GM19043 (cell line): Measurements from ENCODE around the gene SPOCD1.
"Not testable (repeated sequence)": the region's sequence is repeated elsewhere in the genome, so short reads cannot be mapped to it uniquely, and the experiment has no call there.

Experiments
- ATAC-seq: cut with Tn5 transposase; IDR thresholded peaks from one replicate; pipeline ENCODE4 v1.9.1; 2021; ENCODE audit warnings: low read depth; ENCODE audit not compliant: unreplicated experiment

The SPOCD1 gene

DNA sequence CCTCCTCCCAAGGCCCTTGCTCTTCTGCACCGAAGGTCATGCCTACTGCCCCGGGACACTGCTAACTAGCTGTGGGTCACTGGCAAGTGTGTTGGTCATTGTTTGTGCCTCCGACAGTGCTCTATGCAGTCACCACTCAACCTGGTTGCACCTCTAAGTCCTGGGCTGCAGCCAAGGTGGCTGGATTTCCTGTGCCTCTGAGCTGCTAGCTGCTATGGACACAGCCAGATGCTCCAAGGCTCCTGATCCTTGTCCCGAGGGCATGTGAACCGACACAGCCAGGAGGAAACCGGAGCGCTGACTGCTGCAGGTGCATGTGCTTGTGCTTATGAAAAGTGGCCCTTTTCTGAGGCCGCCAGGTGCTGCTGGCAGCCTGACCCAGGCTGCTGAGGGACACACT lies 14.7 kb upstream of the SPOCD1 start:
- ATAC-seq = no peak

DNA sequence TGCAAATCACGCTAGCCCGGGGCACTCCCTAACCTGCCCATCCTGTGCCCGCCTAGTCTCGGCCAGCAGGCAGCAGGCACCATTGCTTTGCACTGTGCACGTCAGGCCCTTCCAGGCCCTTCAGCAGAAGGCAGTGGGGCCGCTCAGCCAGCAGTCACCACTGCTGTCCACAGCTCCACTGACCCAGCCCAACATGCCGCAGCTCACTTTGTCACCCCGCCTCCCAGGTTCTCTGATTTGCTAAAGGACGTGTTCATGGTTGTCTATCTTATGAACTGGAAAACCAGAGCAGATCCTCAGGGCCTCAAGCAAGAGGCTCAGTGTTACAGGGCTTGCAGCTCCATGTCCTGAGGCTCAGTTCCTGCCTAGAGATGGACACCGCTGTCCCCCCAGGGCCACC lies 14.2 kb upstream of the SPOCD1 start:
- no peak for ATAC-seq

DNA sequence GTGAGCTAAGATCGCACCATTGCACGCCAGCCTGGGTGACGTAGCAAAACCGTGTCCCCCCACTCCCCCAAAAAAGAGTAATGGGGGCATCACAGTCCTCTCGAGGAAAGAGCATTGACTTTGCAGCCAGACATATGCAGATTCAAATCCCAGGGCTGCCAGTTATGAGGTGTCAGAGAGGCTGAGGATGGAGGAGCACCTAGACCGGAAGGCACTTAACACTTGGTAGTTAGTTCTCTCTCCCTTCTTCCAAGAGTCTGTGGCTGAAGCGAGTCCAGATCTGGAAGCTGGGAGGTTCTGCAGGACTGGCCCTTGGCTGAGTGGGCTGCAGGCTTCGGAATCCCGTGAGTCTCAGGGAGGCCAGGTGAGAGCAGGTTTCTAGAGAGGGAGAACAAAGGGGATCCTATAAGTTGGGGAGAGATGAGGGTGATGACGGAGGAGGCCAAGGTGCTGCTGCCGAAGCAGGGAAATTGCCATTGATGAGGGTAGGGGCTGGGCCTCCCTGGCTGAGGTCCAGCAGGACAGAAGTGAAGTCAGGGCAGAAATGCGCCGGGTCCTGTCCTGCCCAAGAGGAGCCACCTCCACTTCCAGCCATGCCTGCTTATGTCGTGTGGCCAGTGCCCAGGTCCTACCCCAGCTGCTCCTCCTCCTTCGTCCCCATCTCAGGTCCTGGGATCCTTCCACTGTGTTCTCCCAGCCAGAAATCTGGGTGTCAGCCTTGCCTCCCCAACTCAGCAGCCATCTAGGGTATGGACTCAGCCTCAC lies 13.3 kb upstream of the SPOCD1 start:
- no peak for ATAC-seq

DNA sequence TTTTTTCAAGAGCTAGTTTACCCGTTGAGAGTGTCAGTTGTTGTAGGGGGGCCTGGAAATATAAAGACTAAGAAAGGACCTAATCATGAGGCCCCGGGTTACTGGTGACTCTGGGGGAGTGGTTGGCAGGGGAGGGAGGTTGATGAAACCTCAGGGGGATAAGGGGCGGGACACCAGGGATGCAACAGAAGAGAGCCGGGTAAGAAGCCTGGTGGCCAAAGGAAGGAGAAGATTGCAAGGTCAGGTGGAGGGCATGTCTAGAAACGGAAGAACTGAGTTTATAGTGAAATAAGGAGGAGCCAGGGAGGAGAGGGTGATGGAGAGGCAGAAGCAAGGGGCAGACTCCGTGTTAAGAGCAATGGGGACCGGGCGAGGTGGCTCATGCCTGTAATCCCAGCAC lies 12.5 kb upstream of the SPOCD1 start:
- ATAC-seq = no peak

DNA sequence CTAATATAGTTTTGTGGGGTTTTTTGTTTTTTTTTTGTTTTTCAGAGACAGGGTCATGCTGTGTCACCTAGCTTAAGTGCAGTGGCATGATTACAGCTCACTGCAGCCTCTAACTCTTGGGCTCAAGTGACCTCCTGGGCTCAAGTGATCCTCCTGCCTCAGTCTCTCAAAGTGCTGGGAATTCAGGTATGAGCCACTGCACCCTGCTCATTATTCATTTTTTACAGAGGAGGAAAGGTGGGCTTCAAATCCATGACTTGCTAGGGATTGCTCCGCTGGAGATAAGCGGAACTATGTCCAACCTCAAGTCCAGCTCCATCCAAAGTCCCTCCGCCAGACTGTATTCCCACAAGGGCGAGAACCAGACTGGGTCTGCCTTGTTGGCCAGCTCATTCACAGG lies 8.0 kb upstream of the SPOCD1 start:
- ATAC-seq = no peak

DNA sequence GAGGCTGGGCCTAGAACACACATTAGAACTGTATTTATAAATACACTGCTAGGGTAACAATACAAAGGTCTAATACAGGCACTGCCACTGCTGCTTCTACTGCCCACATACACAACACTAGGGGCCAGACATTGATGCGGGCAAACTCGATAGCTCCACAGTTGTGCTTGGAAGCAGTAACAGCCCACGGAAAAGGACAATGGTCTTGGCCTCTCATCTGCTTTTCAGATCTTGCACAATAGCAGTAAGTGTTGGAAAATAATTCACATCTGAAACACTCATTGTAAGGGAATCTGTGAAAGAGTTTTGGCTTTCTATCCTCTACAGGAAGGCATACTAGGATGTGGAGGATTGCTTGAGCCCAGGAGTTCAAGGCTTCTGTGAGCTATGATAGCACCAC lies 6.9 kb upstream of the SPOCD1 start:
- ATAC-seq = no peak

DNA sequence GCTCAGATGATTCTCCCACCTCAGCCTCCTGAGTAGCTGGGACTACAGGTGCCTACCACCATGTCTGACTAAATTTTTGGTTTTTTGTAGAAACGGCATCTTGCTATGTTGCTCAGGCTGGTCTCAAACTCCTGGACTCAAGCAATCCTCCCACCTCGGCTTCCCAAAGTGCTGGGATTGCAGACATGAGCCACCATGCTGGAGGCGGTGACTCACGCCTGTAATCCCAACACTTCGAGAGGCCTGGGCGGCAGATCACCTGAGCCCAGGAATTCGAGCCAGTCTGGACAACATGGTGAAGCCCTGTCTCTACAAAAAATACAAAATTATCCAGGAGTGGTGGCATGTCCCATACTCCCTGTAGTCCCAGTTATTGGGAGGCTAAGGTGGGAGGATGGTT lies 4.4 kb upstream of the SPOCD1 start:
- ATAC-seq = not testable (repeated sequence)

DNA sequence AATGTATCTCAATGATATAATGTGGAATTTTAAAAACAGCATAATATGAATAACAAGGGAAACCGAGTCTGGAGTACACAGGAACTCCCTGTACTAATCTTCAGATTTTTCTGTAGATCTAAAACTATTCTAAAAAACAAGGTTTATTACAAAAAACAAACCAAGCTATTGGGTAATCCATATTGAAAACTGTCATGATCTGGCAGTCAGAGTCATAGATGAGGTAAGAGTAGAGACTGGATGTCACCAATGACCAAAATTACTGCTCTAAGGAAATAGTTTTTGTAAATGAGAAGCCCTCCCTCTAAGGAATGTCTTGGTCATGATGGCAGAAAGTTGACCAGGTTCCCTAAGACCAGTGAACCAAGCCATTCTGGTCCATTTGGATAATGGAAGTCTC lies 2.4 kb upstream of the SPOCD1 start:
- no peak for ATAC-seq

DNA sequence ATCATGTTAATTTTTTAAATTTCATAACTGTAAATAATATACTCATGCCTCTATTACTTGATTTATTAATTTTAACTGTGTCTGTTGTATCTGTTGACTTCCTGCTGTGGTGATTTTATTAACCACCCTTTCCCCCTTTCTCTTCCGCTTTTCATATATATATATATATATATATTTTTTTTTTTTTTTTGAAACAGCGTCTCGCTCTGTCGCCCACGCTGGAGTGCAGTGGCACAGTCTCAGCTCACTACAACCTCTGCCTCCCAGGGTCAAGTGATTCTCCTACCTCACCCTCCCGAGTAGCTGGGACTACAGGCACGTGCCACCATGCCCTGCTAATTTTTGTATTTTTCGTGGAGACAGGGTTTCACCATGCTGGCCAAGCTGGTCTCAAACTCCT lies 1.1 kb upstream of the SPOCD1 start:
- not testable (repeated sequence) for ATAC-seq

DNA sequence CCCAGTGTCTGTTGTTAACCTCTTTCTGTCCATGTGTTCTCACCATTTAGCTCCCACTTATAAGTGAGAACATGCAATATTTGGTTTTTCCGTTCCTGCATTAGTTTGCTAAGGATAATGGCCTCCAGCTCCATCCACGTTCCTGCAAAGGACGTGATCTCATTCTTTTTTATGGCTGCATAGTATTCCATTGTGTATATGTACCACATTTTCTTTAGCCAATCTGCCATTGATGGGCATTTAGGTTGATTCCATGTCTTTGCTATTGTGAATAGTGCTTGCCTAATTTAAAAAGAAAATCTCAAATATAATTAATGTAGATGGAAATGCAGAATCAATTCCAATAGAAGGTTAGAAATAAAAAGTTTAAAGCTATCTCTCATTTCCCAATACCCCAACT lies 679 bp upstream of the SPOCD1 start:
- ATAC-seq = not testable (repeated sequence)

DNA sequence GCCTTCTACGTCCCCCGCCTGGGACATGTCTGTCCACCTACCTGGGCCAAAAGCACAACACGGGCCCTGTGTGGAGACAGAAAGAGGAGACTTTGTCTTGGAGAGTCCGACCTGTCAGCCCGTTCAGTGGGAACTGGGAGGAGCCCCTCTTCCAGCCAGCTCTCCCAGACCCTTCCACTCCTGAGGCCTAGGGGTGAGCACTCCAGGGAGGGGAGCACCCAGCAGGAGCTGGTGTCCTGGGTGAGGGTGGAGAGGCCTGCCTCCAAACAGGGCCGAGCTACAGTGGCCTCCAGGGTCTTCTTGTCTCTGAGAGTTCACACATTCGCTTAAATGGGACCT lies 546 bp downstream of the SPOCD1 start:
- ATAC-seq = no peak

DNA sequence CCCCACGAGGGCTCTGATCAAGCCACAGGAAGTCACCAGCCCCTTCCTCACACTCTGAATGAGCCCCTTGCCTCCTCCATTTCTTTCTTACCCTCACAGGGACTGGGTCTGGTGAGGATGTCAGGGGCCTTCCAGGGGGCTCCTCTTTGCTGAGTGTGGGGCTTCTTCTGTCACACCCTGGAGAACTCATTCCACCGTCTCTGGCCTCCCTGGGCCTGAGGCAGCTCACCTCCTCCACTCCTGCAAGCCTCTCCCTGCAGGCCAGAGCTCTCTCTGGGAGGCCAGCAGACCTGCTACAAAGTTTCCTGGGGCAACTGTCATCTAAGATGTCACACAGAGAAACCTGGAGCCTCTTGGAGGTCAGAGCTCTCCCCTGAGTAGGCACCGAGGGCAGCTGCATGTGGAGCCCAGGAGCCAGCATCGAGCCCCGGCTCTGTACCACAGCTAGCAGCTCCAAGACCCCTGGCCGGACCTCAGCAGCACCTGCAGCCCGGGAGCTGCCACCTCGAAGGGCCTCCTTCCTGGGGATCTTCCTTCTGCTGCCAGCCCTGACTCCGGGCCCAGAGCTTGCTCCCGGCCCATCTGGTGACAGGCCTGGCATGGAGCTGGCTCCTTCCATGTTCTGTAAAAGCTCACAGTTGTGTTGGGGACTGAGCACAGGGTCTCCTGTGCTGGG lies 1.1 kb downstream of the SPOCD1 start:
- no peak for ATAC-seq

DNA sequence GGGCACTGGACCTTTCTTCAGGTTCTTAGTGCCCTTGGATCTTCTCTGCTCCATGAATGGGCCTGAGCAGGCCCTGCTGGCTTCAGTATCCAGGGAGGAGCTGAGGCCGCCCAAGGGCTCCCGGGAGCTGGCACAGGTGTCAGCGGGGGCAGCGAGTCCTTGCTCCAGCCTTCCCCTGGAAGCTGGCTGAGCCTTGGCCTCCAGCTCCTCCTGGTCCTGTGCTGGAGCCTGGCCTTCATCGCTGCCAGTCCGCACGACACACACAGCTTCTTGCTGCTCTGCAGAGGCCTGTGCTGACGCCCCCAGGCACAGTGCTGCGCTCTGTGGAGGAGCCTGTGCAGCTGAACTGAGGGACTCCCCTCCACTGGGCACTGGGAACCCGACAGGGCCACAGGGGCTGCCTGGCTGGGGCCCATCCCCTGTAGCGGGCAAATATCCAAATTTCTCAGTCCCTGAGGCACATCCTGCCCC lies 1.7 kb downstream of the SPOCD1 start:
- no peak for ATAC-seq

DNA sequence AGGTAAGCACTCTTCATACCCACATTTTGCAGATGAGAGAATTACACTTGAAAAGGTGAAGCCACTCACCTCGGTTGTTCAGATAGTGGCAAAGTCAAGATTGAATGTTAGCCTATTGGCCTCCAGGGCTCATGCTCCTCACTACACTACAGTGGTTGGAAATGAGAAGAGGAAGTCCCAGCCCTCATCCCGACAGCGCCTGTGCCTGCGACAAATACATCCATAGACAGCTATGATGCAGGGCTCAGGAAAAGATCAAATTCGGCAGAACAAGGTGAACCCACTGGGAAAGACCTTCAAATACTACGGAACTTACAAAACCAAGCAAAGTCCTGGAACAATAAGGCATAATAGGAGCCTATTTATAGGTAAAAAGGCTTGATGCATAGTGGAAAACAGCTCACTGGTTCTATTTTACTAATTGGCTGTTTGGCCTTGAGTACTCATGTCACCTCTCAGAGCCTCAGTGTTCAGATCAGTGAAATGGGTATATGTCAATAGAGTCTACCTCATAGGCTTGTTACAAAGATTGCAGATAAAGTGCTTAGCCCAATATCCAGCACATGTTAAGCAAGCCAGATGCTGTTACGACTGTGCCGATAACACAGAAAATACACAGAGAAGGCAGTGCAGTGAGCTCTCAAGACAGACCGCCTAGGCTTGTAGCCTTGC lies 3.5 kb downstream of the SPOCD1 start:
- ATAC-seq = no peak

DNA sequence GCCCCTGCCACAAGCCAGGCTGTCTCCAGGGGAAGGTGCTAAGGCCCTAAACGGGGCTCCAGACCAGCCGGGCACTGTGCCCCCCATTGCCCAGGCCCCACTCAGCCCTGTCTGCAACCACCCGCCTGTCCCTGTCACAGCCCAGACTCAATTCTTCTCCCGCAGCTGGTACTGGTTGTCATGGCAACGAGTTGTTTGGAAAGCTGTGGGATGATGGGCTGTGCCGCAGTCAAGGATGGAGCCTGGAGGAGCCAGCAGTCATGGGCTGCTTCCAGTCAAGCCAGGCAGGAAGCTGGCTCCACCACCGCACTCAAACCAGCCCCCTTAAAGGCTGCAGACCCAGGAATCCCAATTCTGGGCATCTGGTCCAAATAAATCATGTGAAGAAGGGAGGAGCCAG lies 4.2 kb downstream of the SPOCD1 start:
- no peak for ATAC-seq

DNA sequence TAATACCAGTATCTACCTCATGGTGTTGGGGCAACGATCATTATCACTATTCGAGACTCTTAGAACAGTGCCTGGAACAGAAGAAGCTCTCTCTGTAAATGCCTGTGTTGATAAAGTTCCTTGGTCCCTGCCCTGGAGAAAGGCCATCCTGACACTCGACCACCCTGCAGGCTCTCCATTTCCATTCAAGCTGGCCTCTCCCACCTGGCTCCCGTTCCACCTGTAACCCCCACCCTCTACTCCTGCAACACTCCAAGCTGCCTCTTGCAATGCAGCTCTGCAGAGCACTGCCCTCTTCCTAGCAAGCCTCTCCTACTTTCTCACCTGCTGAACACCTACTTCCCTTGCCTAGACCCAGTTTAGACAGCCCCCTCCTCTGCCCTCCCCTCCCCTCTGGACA lies 6.1 kb downstream of the SPOCD1 start:
- ATAC-seq = no peak

DNA sequence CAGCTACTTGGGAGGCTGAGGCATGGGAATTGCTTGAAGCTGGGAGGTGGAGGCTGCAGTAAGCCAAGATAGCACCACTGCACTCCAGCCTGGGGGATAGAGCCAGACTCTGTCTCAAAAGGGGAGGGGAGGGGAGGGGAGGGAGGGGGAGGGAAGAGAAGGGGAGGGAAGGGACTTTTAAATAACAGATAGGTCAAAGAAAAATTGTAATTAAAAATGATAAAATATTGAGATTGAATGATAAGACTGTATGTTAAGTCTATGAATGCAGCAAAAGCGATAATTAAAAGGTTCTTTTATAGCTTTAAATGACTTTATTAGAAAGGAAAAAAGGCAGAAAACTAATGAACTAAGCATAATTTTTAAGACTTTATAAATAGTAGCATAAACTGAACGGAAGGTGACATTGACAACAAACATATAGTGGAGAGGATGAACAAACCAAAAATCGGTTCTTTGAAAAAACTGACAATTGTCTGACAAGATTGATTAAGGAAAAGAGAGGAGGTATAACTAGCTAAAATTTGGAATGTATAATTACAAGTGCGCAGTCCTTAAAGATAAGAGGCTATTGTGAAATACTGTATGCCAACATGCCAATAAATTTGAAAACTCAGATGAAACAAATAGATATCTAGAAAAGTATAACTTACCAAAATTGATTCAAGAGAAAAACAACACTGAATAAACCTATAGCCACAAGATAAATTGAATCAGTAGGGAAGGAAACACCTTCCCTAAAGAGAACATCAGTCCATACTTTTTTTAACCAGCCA lies 8.4 kb downstream of the SPOCD1 start:
- no peak for ATAC-seq

DNA sequence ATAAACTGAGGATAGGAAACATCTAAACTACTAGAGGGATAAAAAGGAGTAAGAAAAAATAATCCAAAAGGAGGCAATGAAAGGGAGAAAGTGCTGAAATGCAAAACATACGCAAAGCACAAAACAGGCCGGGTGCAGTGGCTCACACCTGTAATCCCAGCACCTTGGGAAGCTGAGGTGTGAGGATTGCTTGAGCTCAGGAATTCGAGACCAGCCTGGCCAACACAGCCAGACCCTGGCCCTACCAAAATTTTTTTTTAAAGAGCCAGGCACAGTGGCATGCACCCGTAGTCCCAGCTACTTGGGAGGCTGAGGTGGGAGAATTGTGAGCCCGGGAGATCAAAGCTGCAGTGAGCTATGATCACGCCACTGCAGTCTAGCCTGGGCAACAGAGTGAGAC lies 10.5 kb downstream of the SPOCD1 start:
- no peak for ATAC-seq

DNA sequence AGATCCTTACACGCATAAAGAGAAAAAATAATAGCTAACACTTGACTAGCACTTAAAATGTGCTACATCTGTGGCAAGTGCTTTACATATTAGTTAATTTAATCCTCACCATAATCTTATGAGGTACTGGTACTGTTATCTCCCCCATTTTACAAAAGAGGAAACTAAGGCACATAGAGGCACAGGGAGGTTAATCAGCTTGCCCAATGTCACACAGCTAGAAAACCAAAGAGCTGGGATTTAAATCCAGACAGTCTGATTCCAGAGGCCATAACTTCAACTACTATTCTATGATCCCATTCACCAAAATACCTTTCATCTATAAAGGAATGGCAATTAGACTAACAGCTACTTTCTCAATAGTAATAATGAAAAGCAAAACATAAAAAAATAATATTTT lies 11.7 kb downstream of the SPOCD1 start:
- ATAC-seq = no peak

DNA sequence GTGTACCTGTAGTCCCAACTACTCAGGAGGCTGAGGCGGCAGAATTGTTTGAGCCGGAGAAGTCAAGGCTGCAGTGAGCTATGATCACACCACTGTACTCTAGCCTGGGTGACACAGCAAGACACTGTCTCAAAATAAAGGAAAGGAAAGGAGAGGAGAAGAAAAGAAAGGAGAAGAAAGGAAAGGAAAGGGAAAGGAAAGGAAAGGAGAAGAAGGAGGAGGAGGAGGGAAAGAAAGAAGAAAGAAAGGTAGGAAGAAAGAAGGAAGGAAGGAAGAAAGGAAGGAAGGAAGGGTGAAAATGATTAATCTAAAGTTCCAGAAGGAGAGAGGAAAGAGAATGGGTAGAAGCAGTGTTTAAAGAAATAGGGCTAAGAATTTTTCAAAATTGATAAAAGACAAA lies 12.2 kb downstream of the SPOCD1 start:
- ATAC-seq = no peak
